RPMI7951 (cell line): Measurements from ENCODE around the gene PCDHA5. TPM values are rescaled to one million over a fixed set of nuclear protein-coding genes. Genes with fewer than 3 reads are reported as not detected.
A peak's percentile ranks its signal among the peaks of the same experiment; 100 is the strongest.

Source experiments
- DNase-seq: peaks from one replicate; pipeline ENCODE4 v3.0.0-alpha.2; 2012; ENCODE audit warnings: low read depth
- total RNA-seq: library from RNA; depleted of rRNA; stranded (reverse); fragments of >200 nt; shearing (Covaris generic); gene quantifications from 2 replicates; pipeline ENCODE4 v1.2.3, GENCODE V29; 2014; rRNA removed

PCDHA5 gene
- total RNA-seq, 1 experiment from 2014 or later, result 0.12 TPM

DNA sequence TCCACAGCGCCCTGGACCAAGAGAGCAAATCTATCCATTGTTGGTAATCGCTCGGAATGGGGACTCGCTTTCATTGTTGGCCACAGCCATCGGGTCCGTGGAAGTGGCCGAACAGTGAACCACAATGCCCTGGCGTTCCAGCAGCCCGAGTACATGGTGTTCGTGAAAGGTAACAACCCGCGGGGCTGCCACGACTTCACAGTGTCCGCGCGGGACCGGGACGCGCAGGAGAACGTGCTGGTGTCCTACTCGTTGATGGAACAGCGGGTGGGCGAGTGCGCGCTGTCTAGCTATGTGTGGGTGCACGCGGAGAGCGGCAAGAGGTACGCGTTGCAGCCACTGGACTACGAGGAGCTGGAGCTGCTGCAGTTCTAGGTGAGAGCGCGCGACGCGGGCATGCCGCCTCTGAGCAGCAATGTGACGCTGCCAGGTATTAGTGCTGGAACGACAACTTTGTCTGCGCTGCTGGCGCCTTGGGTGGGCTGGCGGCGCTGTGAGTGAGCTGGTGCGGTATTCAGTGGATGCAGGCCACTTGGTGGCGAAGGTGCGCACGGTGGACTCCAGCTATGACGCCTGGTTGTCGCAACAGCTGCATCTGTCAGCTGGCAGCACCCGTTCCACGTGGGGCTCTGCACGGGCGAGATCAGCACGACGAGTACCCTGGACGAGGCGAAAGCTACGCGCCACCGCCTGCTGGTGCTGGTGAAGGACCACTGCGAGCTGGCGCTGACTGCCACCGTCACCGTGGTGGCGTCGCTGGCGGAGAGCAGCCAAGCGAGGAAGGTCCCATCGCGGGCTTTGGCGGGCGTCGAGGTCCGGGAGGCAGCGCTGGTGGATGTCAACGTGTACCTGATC is 41.3 kb downstream of the PCDHA5 start:
- no peak for DNase-seq

DNA sequence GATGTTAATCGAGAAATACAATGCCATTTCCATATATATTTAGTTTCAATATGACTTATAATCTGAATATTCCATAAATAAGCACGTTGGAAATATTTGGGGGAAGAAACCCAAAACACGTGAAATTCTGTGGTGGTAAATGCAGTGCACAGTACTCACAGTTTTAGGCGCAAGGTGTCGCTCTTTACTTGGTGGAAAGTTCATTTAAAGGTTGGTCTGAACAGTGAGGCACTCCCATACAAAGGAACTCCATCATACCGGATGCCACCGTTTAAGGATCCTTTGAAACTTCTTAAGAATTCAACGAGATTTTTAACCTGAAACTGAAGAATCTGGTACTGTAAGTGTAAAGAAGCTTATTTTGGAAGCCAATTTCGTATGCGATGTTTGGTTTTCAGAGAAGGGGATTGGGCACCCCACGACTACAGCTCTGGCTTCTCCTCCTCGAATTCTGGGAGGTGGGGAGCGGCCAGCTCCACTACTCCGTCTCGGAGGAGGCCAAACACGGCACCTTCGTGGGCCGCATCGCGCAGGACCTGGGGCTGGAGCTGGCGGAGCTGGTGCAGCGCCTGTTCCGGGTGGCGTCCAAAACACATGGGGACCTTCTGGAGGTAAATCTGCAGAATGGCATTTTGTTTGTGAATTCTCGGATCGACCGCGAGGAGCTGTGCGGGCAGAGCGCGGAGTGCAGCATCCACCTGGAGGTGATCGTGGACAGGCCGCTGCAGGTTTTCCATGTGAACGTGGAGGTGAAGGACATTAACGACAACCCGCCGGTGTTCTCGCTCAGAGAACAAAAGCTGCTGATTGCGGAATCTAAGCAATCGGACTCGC is 47.5 kb downstream of the PCDHA5 start, which contains the start of gene PCDHA11:
Gene PCDHA11, plus strand, starts transcription at position 237 of the 834 bp plus-strand sequence. Its CDS starts 147 bp downstream, at position 384.
- DNase-seq, result peak; percentile 19

DNA sequence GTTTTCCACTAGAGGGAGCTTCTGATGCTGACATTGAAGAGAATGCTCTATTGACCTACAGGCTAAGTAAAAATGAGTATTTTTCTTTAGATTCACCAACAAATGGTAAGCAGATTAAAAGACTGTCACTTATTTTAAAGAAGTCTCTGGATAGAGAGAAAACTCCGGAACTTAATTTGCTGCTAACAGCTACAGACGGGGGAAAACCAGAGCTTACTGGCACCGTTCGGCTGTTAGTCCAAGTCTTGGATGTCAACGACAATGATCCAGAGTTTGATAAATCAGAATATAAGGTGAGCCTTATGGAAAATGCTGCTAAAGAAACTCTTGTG is 48.1 kb downstream of the PCDHA5 start:
- no peak for DNase-seq

DNA sequence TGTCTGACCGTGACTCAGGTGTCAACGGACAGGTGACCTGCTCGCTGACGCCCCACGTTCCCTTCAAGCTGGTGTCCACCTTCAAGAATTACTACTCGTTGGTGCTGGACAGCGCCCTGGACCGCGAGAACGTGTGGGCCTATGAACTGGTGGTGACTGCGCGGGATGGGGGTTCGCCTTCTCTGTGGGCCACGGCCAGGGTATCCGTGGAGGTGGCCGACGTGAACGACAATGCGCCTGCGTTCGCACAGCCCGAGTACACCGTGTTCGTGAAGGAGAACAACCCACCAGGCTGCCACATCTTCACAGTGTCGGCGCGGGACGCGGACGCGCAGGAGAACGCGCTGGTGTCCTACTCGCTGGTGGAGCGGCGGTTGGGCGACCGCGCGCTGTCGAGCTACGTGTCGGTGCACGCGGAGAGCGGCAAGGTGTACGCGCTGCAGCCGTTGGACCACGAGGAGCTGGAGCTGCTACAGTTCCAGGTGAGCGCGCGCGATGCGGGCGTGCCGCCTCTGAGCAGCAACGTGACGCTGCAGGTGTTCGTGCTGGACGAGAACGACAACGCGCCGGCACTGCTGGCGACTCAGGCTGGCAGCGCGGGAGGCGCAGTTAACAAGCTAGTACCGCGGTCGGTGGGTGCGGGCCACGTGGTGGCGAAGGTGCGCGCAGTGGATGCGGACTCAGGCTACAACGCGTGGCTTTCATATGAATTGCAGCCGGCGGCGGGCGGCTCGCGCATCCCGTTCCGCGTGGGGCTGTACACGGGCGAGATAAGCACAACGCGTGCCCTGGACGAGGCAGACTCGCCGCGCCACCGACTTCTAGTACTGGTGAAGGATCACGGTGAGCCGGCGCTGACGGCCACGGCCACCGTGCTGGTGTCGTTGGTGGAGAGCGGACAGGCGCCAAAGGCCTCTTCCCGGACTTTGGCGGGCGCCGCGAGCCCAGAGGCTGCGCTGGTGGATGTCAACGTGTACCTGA is 49.1 kb downstream of the PCDHA5 start:
- DNase-seq, result no peak

Other genes starting within 250 kb of the PCDHA5 start
- 0.20 and 0.96 TPM in 2 replicates for gene CD14, start 188.4 kb upstream of the PCDHA5 start, total RNA-seq
- 6.8 and 9.2 TPM in 2 replicates for gene TMCO6, start 182.2 kb upstream of the PCDHA5 start, total RNA-seq
- gene NDUFA2, start 174.0 kb upstream of the PCDHA5 start, total RNA-seq, result 106 and 116 TPM in 2 replicates
- gene IK, start 173.8 kb upstream of the PCDHA5 start, total RNA-seq, result 93.8 and 130 TPM in 2 replicates
- 11.2 and 15.4 TPM in 2 replicates for gene WDR55, start 156.7 kb upstream of the PCDHA5 start, total RNA-seq
- gene DND1, start 148.0 kb upstream of the PCDHA5 start, total RNA-seq, result 0.10 and 0.12 TPM in 2 replicates
- gene HARS1, start 130.2 kb upstream of the PCDHA5 start, total RNA-seq, result 52.0 and 62.3 TPM in 2 replicates
- 22.6 and 25.5 TPM in 2 replicates for gene HARS2, start 130.2 kb upstream of the PCDHA5 start, total RNA-seq
- gene ZMAT2, start 121.2 kb upstream of the PCDHA5 start, total RNA-seq, result 44.6 and 45.5 TPM in 2 replicates
- under 0.01 TPM in 1 of 2 replicates, not detected in the other for gene PCDHA1, start 35.5 kb upstream of the PCDHA5 start, total RNA-seq
- gene PCDHA2, start 26.8 kb upstream of the PCDHA5 start, total RNA-seq, result not detected in 2 replicates
- gene PCDHA3, start 20.6 kb upstream of the PCDHA5 start, total RNA-seq, result not detected in 2 replicates
- gene PCDHA4, start 14.5 kb upstream of the PCDHA5 start, total RNA-seq, result under 0.01 and 0.12 TPM in 2 replicates
- 0.10 and 0.12 TPM in 2 replicates for gene PCDHA6, start 6.3 kb downstream of the PCDHA5 start, total RNA-seq
- 0.88 and 1.1 TPM in 2 replicates for gene PCDHA7, start 12.7 kb downstream of the PCDHA5 start, total RNA-seq
- gene PCDHA8, start 19.6 kb downstream of the PCDHA5 start, total RNA-seq, result 0.10 and 0.12 TPM in 2 replicates
- gene PCDHA9, start 26.8 kb downstream of the PCDHA5 start, total RNA-seq, result not detected in 2 replicates
- not detected in 2 replicates for gene PCDHA10, start 34.3 kb downstream of the PCDHA5 start, total RNA-seq
- not detected in 2 replicates for gene PCDHA11, start 47.3 kb downstream of the PCDHA5 start, total RNA-seq
- gene PCDHA12, start 53.7 kb downstream of the PCDHA5 start, total RNA-seq, result not detected in 2 replicates
- gene PCDHA13, start 60.5 kb downstream of the PCDHA5 start, total RNA-seq, result not detected in 2 replicates
- not detected in 2 replicates for gene PCDHAC1, start 104.7 kb downstream of the PCDHA5 start, total RNA-seq
- not detected in 2 replicates for gene PCDHAC2, start 144.9 kb downstream of the PCDHA5 start, total RNA-seq
- gene PCDHB1, start 229.8 kb downstream of the PCDHA5 start, total RNA-seq, result not detected in 2 replicates